AG10803 (cell line): ENCODE measurements around the gene CNOT9.

Source experiments
- DNase-seq: peaks from one replicate; pipeline ENCODE4 v3.0.0; 2010; ENCODE audit warnings: low read depth
- H3K4me3 ChIP-seq: 2 replicates; pipeline ENCODE4 v1.5.1; 2011; ENCODE audit warnings: mild to moderate bottlenecking, low read length, control low read depth
- CTCF ChIP-seq: conservative IDR thresholded peaks from 2 replicates; pipeline ENCODE4 v1.5.1; 2011; ENCODE audit warnings: mild to moderate bottlenecking, low read length, control low read depth, inconsistent platforms

CNOT9 gene

GRCh38 chr2:218607436-218608115 is 38.9 kb downstream of the CNOT9 start, which contains the start of gene PLCD4:
TSS of gene PLCD4 (plus strand) at chr2:218607899. CDS start at chr2:218615740, 7,841 bp downstream.
- TF ChIP-seq CTCF, result peak; percentile 27; the same call in 1 of the 2 replicates
- H3K4me3 ChIP-seq, result peak within 1 kb of the TSS; percentile 33
- peak; percentile 64 for DNase-seq

GRCh38 chr2:218615868-218616315 is 47.3 kb downstream of the CNOT9 start:
- no peak for DNase-seq
- no peak for TF ChIP-seq CTCF
- no peak overlapping the region for H3K4me3 ChIP-seq

GRCh38 chr2:218618102-218618860 is 49.6 kb downstream of the CNOT9 start:
- no peak for DNase-seq
- no peak for TF ChIP-seq CTCF

GRCh38 chr2:218621007-218621406 is 52.4 kb downstream of the CNOT9 start:
- DNase-seq, result no peak
- no peak overlapping the region for H3K4me3 ChIP-seq
- no peak for TF ChIP-seq CTCF

More at GRCh38 chr2:218618102-218618860, 49.6 kb downstream of the CNOT9 start:
- no peak overlapping the region for H3K4me3 ChIP-seq

GRCh38 chr2:218622606-218623365 is 54.1 kb downstream of the CNOT9 start:
- peak; percentile 25 for DNase-seq
- no peak overlapping the region for H3K4me3 ChIP-seq
- TF ChIP-seq CTCF, result no peak

GRCh38 chr2:218623366-218623705 is 54.7 kb downstream of the CNOT9 start:
- DNase-seq, result no peak
- H3K4me3 ChIP-seq, result no peak overlapping the region
- TF ChIP-seq CTCF, result no peak
